ENCODE data around the gene NCAPH2.

GRCh38 chr22:50481440-50482106, 26.5 kb upstream of the NCAPH2 start, which contains the start of gene ADM2:
- no peak for TF ChIP-seq CTCF (IDR thresholded peaks at IDR 0.05)
- TF ChIP-seq ZFX (IDR thresholded peaks at IDR 0.05; ENCODE audit: borderline replicate concordance), result no peak
